BLaER1 treated with 17β-estradiol and CSF1 and Interleukin-3, amounts not matched to agents 10 nM and 100 nM (cell line): ENCODE data around the gene ABI3BP.

ENCODE experiments used
- H3K27ac ChIP-seq, 11 experiments: shearing (Covaris generic); formaldehyde crosslinking; 2 replicates each; pipeline ENCODE4 v1.8.1; 2022
- H3K27me3 ChIP-seq, 11 experiments: shearing (Covaris generic); formaldehyde crosslinking; 2 replicates each; pipeline ENCODE4 v1.8.1; 2022
- H3K36me3 ChIP-seq, 11 experiments: shearing (Covaris generic); formaldehyde crosslinking; 2 replicates each; pipeline ENCODE4 v1.8.1; 2022
- H3K4me1 ChIP-seq, 10 experiments: shearing (Covaris generic); formaldehyde crosslinking; 2 replicates each; pipeline ENCODE4 v1.8.1; 2022
- H3K4me2 ChIP-seq, 11 experiments: shearing (Covaris generic); formaldehyde crosslinking; 2 replicates each; pipeline ENCODE4 v1.8.1; 2022
- H3K4me3 ChIP-seq, 10 experiments: shearing (Covaris generic); formaldehyde crosslinking; 2 replicates each; pipeline ENCODE4 v1.8.1; 2022
- H3K9ac ChIP-seq, 11 experiments: shearing (Covaris generic); formaldehyde crosslinking; 2 replicates each; pipeline ENCODE4 v1.8.1; 2022
- H3K9me3 ChIP-seq, 11 experiments: shearing (Covaris generic); formaldehyde crosslinking; replicated peaks in 1 of 11; 2 replicates each; pipeline ENCODE4 v1.8.1; 2022
- H4K20me1 ChIP-seq, 11 experiments: shearing (Covaris generic); formaldehyde crosslinking; 2 replicates each; pipeline ENCODE4 v1.8.1; 2022
- Cebpa-rat ChIP-seq, 11 experiments: shearing (Covaris generic); IDR thresholded peaks; 2 replicates each; pipeline ENCODE4 v1.8.1; 2022

Gene ABI3BP

DNA sequence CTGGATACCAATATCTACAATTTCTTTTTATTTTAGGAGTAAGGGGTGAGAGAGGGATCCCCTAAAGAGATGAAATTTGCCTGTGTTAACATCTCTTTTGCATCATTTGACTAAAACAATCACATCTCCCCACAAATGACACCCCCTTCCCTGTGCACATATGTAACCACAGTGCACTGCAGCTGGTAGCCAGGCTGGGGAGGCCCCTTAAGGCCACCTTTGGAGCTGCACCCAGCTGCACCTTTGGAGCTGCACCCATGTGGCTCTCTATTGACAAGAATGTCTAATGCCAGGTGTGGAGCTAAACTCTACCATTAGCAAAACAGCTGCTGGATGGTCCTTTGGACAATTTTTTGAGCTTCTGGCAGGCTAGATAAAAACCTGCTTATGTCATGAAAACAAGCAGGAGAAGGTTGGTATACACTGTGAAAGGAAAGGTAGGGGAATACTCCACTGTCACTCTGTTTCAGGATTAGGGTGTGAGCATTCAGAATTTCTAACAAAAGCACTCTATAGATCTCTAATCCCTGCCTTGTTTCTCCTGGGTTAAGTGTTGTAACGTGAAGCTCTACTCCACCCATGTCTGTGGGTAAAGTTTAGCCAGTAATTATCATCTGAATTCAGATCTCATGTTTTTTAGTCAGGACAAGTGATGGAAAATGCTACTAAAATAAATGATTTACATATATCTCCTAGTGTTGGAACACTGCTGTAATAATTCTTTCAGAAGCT lies 231.8 kb downstream of the ABI3BP start:
- Histone ChIP-seq H3K4me3 (no peak overlapping the region), H3K9me3 (no peaks in the 10 kb centered on the region), H4K20me1 (no peaks in the 10 kb centered on the region), H3K27ac (no peak overlapping the region), H3K9ac (no peak overlapping the region), H3K4me1 (peaks cover 0 to 9% (median 0%) of the 10 kb centered on the region in 10 experiments; a peak in 3 of 20 replicates), H3K4me2 (peak overlapping the region in 1 of 11 experiments; percentile 30; a peak in 2 of 22 replicates), H3K36me3 (peaks cover 0 to 7% (median 0%) of the 10 kb centered on the region in 11 experiments; a peak in 1 of 22 replicates), H3K27me3 (no peaks in the 10 kb centered on the region)
- no peak for TF ChIP-seq Cebpa-rat (IDR thresholded peaks at IDR 0.05)

DNA sequence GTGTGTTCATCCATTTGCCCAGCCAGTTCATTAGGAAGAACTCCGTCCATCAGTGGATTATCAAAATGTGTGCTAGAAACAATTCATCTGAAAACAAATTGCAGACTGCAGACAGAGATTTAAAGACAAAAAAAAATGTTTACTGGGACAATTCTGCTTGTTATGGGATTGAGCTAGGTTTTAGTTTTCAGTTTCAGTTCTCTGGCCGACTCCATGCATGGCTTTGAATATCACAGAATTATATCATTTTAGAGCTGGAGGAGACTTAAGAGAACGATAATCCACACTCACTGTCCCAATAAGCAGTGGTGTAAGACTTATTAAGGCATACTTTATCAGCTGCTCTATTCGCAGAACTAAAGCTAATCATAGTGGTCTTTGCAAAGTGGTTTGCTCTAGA lies 232.8 kb downstream of the ABI3BP start:
- no peak overlapping the region for H3K4me2 ChIP-seq
- no peaks in the 10 kb centered on the region for H4K20me1 ChIP-seq
- no peaks in the 10 kb centered on the region for H3K9me3 ChIP-seq
- no peak overlapping the region for H3K9ac ChIP-seq
- peaks cover 0 to 9% (median 0%) of the 10 kb centered on the region in 10 experiments; a peak in 3 of 20 replicates for H3K4me1 ChIP-seq
- no peaks in the 10 kb centered on the region for H3K27me3 ChIP-seq
- H3K27ac ChIP-seq = no peak overlapping the region
- peaks cover 0 to 10% (median under 1%) of the 10 kb centered on the region in 11 experiments; a peak in 7 of 22 replicates for H3K36me3 ChIP-seq
- TF ChIP-seq Cebpa-rat (IDR thresholded peaks at IDR 0.05) = no peak
- H3K4me3 ChIP-seq = no peak overlapping the region

DNA sequence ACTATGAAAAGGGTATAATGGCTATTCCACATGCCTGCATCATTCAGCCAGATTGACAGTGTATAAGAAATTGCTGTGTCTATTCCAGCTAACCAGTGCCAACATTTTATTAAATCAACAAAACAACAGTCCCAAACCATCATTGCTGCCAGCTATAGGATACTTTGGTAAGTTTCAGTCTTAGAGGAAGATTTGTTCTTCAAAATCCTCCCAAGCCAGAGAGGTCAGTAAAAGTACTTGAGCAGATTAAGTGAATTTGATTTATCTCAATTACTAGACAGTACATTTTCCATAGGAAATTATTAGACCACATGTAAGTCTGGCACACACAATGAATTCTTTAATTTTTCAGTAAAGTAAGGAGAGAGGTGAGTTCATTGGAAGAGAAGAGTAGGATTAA lies 233.3 kb downstream of the ABI3BP start:
- Histone ChIP-seq H3K9me3 (no peaks in the 10 kb centered on the region), H3K4me1 (peaks cover 0 to 9% (median 0%) of the 10 kb centered on the region in 10 experiments; a peak in 3 of 20 replicates), H3K27ac (no peak overlapping the region), H4K20me1 (peaks cover 0 to 3% (median 0%) of the 10 kb centered on the region in 11 experiments; a peak in 1 of 22 replicates), H3K9ac (no peak overlapping the region), H3K4me2 (no peak overlapping the region), H3K36me3 (peaks cover 0 to 14% (median 5%) of the 10 kb centered on the region in 11 experiments; a peak in 13 of 22 replicates), H3K4me3 (no peak overlapping the region), H3K27me3 (no peaks in the 10 kb centered on the region)
- TF ChIP-seq Cebpa-rat (IDR thresholded peaks at IDR 0.05) = no peak

DNA sequence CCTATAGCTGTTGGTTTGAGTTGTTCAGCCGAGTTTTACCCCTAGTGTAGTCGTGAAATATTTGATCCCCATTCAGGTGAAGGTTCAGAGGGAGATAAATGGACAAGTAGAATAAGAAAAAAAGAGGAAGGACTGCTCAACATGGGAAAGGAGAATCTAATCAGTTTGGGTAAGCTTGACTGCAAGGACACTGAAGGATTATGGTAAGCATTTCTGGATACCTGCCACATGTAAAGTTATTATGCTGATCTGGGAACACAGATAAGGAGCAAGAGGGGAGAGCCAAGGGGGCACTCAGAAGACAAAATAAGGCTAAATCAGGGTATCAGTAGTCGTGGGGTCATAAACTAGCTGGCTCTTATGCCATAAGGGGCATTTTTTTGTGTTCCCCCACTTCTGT lies 234.1 kb downstream of the ABI3BP start:
- no peak overlapping the region for H3K4me2 ChIP-seq
- no peak overlapping the region for H3K4me3 ChIP-seq
- H3K36me3 ChIP-seq = peaks cover under 1 to 22% (median 13%) of the 10 kb centered on the region in 11 experiments; a peak in 17 of 22 replicates
- H3K9ac ChIP-seq = no peak overlapping the region
- no peaks in the 10 kb centered on the region for H3K9me3 ChIP-seq
- TF ChIP-seq Cebpa-rat (IDR thresholded peaks at IDR 0.05) = no peak
- peaks cover 0 to 5% (median 0%) of the 10 kb centered on the region in 11 experiments; a peak in 1 of 22 replicates for H4K20me1 ChIP-seq
- H3K27ac ChIP-seq = no peak overlapping the region
- peaks cover 0 to 9% (median 0%) of the 10 kb centered on the region in 10 experiments; a peak in 3 of 20 replicates for H3K4me1 ChIP-seq
- no peaks in the 10 kb centered on the region for H3K27me3 ChIP-seq

DNA sequence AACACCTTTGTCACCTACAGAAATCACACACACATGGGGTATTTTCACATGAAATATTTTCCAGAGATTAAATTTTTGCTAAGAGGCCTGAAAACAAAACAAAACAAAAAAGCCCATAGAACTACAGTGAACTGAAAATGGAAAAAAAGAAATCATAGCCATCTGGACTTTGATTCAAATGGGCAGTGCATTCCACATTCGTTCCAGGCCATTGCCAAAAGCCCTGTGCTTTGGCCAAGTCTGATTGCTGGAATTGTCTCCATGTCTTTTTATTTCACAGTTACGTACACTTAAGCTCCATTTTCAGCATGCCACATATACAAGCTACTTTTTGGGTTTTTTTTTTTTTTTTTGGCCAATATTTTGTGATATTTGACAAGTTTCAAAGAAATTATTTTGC lies 236.8 kb downstream of the ABI3BP start:
- no peak overlapping the region for H3K4me2 ChIP-seq
- peaks cover 0 to 4% (median 0%) of the 10 kb centered on the region in 10 experiments; a peak in 2 of 20 replicates for H3K4me1 ChIP-seq
- no peak overlapping the region for H3K4me3 ChIP-seq
- H3K9ac ChIP-seq = no peak overlapping the region
- H3K27me3 ChIP-seq = no peaks in the 10 kb centered on the region
- peaks cover 0 to 6% (median 0%) of the 10 kb centered on the region in 11 experiments; a peak in 3 of 22 replicates for H4K20me1 ChIP-seq
- TF ChIP-seq Cebpa-rat (IDR thresholded peaks at IDR 0.05) = no peak
- H3K27ac ChIP-seq = no peak overlapping the region
- peaks cover 28 to 49% (median 40%) of the 10 kb centered on the region in 11 experiments for H3K36me3 ChIP-seq
- no peaks in the 10 kb centered on the region for H3K9me3 ChIP-seq

DNA sequence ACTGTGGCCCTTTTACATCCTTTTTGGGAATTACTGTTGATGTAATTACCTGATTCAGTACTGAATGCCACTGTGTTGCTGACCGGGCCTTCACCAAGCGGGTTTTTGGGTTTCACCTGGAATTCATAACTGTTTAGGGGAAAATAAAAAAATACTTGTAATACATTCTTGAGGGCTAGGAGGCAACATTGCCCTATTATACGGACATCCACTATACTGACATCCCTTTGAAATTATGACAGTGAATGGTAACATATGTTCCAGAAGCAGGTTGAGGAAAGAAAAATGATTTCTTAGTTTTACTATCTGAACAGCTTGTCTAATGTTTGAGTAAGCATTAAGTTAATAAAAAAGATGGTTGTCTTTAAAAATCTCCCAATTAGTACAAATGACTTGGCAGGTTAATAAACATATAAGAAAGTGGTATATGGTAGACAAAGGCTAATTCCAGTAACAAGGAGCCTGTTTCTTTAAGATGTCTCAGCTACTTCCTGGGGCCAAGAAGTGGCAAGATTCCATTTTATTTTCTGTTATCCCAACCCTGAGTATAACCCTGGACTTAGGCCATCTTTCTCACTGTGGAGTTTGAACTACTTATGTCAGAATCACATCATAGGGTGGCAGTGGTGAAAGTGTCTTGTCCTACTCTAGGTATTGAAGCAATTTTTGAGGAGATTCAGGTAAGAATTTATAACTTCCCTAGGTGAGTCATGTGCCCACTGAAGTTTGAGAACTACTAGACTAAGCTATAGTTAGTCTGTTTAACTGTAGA lies 238.5 kb downstream of the ABI3BP start:
- Histone ChIP-seq H3K9me3 (no peaks in the 10 kb centered on the region), H3K27ac (no peak overlapping the region), H3K36me3 (peaks cover 39 to 66% (median 56%) of the 10 kb centered on the region in 11 experiments), H3K9ac (no peak overlapping the region), H3K4me2 (no peak overlapping the region), H3K4me3 (no peak overlapping the region), H3K27me3 (no peaks in the 10 kb centered on the region), H3K4me1 (no peaks in the 10 kb centered on the region), H4K20me1 (peaks cover 0 to 15% (median 0%) of the 10 kb centered on the region in 11 experiments; a peak in 3 of 22 replicates)
- no peak for TF ChIP-seq Cebpa-rat (IDR thresholded peaks at IDR 0.05)

DNA sequence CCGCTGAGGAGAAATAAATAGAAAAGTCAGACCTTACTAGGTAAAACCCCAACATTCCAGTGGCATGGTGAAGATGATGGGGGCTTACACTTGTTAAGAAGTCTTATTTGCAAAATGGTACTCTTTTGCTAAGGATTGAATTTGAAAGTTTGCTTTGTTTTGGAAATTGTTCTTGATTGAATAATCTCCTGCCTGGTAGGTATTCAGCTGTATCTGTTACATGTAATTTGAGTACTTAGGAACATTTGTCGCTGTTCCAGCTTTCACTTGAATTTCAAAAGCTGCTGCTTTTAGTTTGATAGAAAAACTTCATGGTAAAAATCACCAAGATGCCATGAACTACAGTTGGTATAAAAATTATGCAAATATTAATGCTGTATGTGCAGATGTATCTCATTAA lies 239.4 kb downstream of the ABI3BP start:
- Histone ChIP-seq H3K4me1 (no peaks in the 10 kb centered on the region), H3K27ac (no peak overlapping the region), H3K36me3 (peaks cover 47 to 75% (median 65%) of the 10 kb centered on the region in 11 experiments), H3K4me3 (no peak overlapping the region), H3K9ac (no peak overlapping the region), H3K27me3 (no peaks in the 10 kb centered on the region), H3K4me2 (no peak overlapping the region), H4K20me1 (peaks cover 0 to 20% (median 0%) of the 10 kb centered on the region in 11 experiments; a peak in 3 of 22 replicates), H3K9me3 (no peaks in the 10 kb centered on the region)
- no peak for TF ChIP-seq Cebpa-rat (IDR thresholded peaks at IDR 0.05)

DNA sequence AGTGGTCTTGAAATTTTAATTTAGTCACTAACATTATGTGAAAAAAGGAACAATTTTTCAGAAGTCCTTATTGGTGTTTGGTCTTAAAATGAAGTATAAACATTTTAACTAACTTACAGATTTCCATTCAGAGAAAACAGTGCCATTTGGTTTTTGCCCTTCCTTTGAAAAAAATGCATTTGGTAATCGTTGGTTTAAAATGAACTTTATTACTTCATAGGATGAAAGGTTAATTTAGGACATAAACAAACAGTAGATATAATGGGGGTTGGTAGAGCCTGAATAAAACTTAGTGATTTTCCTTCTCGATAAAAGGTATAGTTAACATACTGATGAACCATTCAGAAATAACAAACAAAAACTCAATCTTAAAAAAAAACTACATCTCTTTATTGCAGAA lies 244.3 kb downstream of the ABI3BP start:
- Histone ChIP-seq H4K20me1 (peaks cover 0 to 54% (median 0%) of the 10 kb centered on the region in 11 experiments; a peak in 6 of 22 replicates), H3K27ac (no peak overlapping the region), H3K9ac (no peak overlapping the region), H3K4me2 (no peak overlapping the region), H3K4me1 (no peaks in the 10 kb centered on the region), H3K9me3 (no peaks in the 10 kb centered on the region), H3K36me3 (peaks cover 88 to 100% (median 98%) of the 10 kb centered on the region in 11 experiments), H3K27me3 (no peaks in the 10 kb centered on the region), H3K4me3 (no peak overlapping the region)
- TF ChIP-seq Cebpa-rat (IDR thresholded peaks at IDR 0.05) = no peak

DNA sequence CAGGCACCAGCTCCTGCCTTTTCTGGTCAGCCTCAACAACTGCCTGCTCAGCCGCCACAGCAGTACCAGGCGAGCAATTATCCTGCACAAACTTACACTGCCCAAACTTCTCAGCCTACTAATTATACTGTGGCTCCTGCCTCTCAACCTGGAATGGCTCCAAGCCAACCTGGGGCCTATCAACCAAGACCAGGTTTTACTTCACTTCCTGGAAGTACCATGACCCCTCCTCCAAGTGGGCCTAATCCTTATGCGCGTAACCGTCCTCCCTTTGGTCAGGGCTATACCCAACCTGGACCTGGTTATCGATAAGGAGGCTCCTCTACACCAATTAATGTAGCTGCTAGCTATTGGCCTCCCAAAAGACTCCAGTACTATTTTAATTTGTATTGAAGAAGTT lies 245.0 kb downstream of the ABI3BP start:
- Histone ChIP-seq H4K20me1 (peaks cover 0 to 60% (median 0%) of the 10 kb centered on the region in 11 experiments; a peak in 6 of 22 replicates), H3K9ac (no peak overlapping the region), H3K36me3 (peaks cover 82 to 100% (median 98%) of the 10 kb centered on the region in 11 experiments), H3K9me3 (no peaks in the 10 kb centered on the region), H3K27me3 (no peaks in the 10 kb centered on the region), H3K4me1 (no peaks in the 10 kb centered on the region), H3K27ac (no peak overlapping the region), H3K4me2 (no peak overlapping the region), H3K4me3 (no peak overlapping the region)
- TF ChIP-seq Cebpa-rat (IDR thresholded peaks at IDR 0.05) = no peak
